Measurements from ENCODE around the gene NRP1. TPM values are rescaled to one million over a fixed set of nuclear protein-coding genes. Genes with fewer than 3 reads are reported as not detected.
A peak's percentile ranks its signal among the peaks of the same experiment; 100 is the strongest.

Gene NRP1
- total RNA-seq, 1 donor, result 173 TPM

- H3K27ac ChIP-seq (ENCODE audit: low read depth, low read length), result no peak overlapping the region
Observed at GRCh38 chr10:33147013-33147310, 187.5 kb downstream of the NRP1 start.

GRCh38 chr10:33146189-33147012 lies 188.1 kb downstream of the NRP1 start:
- H3K4me1 ChIP-seq (ENCODE audit: insufficient read depth, low read length), result peaks cover 22% of the 10 kb centered on the region
- no peak overlapping the region for H2AFZ ChIP-seq (ENCODE audit: low read length)
- H3K9me3 ChIP-seq (ENCODE audit: low read depth, low read length), result no peaks in the 10 kb centered on the region
- no peaks in the 10 kb centered on the region for H3K27me3 ChIP-seq (ENCODE audit: insufficient read depth, low read length)
- no peaks in the 10 kb centered on the region for H4K20me1 ChIP-seq (ENCODE audit: insufficient read depth, low read length)
- no peaks in the 10 kb centered on the region for H3K36me3 ChIP-seq (ENCODE audit: insufficient read depth, low read length)
- H3K79me2 ChIP-seq (ENCODE audit: insufficient read depth, low read length), result no peaks in the 10 kb centered on the region
- no peak for DNase-seq (ENCODE audit: insufficient read length, low spot score, missing footprints)
- no peak overlapping the region for H3K27ac ChIP-seq (ENCODE audit: low read depth, low read length)
- no peak overlapping the region for H3K4me2 ChIP-seq (ENCODE audit: insufficient read depth, low read length)
- H3K4me3 ChIP-seq (ENCODE audit: insufficient read depth, low read length), result no peak overlapping the region
- TF ChIP-seq CTCF (IDR thresholded peaks at IDR 0.05; ENCODE audit: extremely low read depth, low read depth, low read length), result no peak

More at GRCh38 chr10:33147013-33147310, 187.5 kb downstream of the NRP1 start:
- H2AFZ ChIP-seq (ENCODE audit: low read length), result no peak overlapping the region
- no peaks in the 10 kb centered on the region for H3K36me3 ChIP-seq (ENCODE audit: insufficient read depth, low read length)
- no peaks in the 10 kb centered on the region for H3K79me2 ChIP-seq (ENCODE audit: insufficient read depth, low read length)
- no peaks in the 10 kb centered on the region for H4K20me1 ChIP-seq (ENCODE audit: insufficient read depth, low read length)
- H3K4me3 ChIP-seq (ENCODE audit: insufficient read depth, low read length), result no peak overlapping the region
- H3K4me1 ChIP-seq (ENCODE audit: insufficient read depth, low read length), result peaks cover 21% of the 10 kb centered on the region
- no peak overlapping the region for H3K4me2 ChIP-seq (ENCODE audit: insufficient read depth, low read length)
- no peak for DNase-seq (ENCODE audit: insufficient read length, low spot score, missing footprints)
- no peak for TF ChIP-seq CTCF (IDR thresholded peaks at IDR 0.05; ENCODE audit: extremely low read depth, low read depth, low read length)
- H3K9me3 ChIP-seq (ENCODE audit: low read depth, low read length), result no peaks in the 10 kb centered on the region
- no peaks in the 10 kb centered on the region for H3K27me3 ChIP-seq (ENCODE audit: insufficient read depth, low read length)

GRCh38 chr10:33145451-33146188 lies 188.8 kb downstream of the NRP1 start:
- Histone ChIP-seq H3K4me2 (ENCODE audit: insufficient read depth, low read length) (no peak overlapping the region), H4K20me1 (ENCODE audit: insufficient read depth, low read length) (no peaks in the 10 kb centered on the region), H3K79me2 (ENCODE audit: insufficient read depth, low read length) (no peaks in the 10 kb centered on the region), H3K36me3 (ENCODE audit: insufficient read depth, low read length) (no peaks in the 10 kb centered on the region), H3K4me1 (ENCODE audit: insufficient read depth, low read length) (peaks cover 22% of the 10 kb centered on the region), H3K27me3 (ENCODE audit: insufficient read depth, low read length) (no peaks in the 10 kb centered on the region), H3K27ac (ENCODE audit: low read depth, low read length) (no peak overlapping the region), H2AFZ (ENCODE audit: low read length) (no peak overlapping the region), H3K4me3 (ENCODE audit: insufficient read depth, low read length) (no peak overlapping the region), H3K9me3 (ENCODE audit: low read depth, low read length) (no peaks in the 10 kb centered on the region)
- no peak for TF ChIP-seq CTCF (IDR thresholded peaks at IDR 0.05; ENCODE audit: extremely low read depth, low read depth, low read length)
- DNase-seq (ENCODE audit: insufficient read length, low spot score, missing footprints), result no peak

GRCh38 chr10:33143160-33143728 lies 191.2 kb downstream of the NRP1 start:
- peak; percentile 96 for DNase-seq (ENCODE audit: insufficient read length, low spot score, missing footprints)
- H3K79me2 ChIP-seq (ENCODE audit: insufficient read depth, low read length), result no peaks in the 10 kb centered on the region
- H3K36me3 ChIP-seq (ENCODE audit: insufficient read depth, low read length), result no peaks in the 10 kb centered on the region
- H3K4me2 ChIP-seq (ENCODE audit: insufficient read depth, low read length), result peak overlapping the region; percentile 18
- H3K4me1 ChIP-seq (ENCODE audit: insufficient read depth, low read length), result peaks cover 22% of the 10 kb centered on the region
- H3K27ac ChIP-seq (ENCODE audit: low read depth, low read length), result peak overlapping the region; percentile 74
- no peak overlapping the region for H3K4me3 ChIP-seq (ENCODE audit: insufficient read depth, low read length)
- H2AFZ ChIP-seq (ENCODE audit: low read length), result peak overlapping the region; percentile 5
- H3K27me3 ChIP-seq (ENCODE audit: insufficient read depth, low read length), result no peaks in the 10 kb centered on the region
- no peaks in the 10 kb centered on the region for H3K9me3 ChIP-seq (ENCODE audit: low read depth, low read length)
- no peak for TF ChIP-seq CTCF (IDR thresholded peaks at IDR 0.05; ENCODE audit: extremely low read depth, low read depth, low read length)
- no peaks in the 10 kb centered on the region for H4K20me1 ChIP-seq (ENCODE audit: insufficient read depth, low read length)
